Hepatocyte (in vitro differentiated cells): ENCODE results near the gene DENND1A.

Source experiments
- CTCF ChIP-seq: fragments of 200-600 bp; sonication (generic); IDR thresholded peaks from 2 replicates; pipeline ENCODE4 v1.5.1; 2016; ENCODE audit warnings: antibody characterized with exemption, mild to moderate bottlenecking; ENCODE audit not compliant: poor library complexity
- EZH2 ChIP-seq: fragments of 200-600 bp; sonication (generic); IDR thresholded peaks from 2 replicates; pipeline ENCODE4 v1.6.1; 2016; ENCODE audit warnings: antibody characterized with exemption, mild to moderate bottlenecking, borderline replicate concordance

- TF ChIP-seq CTCF (no peak), EZH2 (no peak)
Observed at GRCh38 chr9:123336449-123336848, 593.5 kb downstream of the DENND1A start.
